Retina (tissue), 1 donor: ENCODE results near the gene GDF11.

Experiments used
- DNase-seq: peaks from one replicate; pipeline ENCODE4 v3.0.0-alpha.2; 2016

Gene GDF11

GRCh38 chr12:55724226-55724939, 18.5 kb upstream of the GDF11 start:
- DNase-seq: no peak

DNA sequence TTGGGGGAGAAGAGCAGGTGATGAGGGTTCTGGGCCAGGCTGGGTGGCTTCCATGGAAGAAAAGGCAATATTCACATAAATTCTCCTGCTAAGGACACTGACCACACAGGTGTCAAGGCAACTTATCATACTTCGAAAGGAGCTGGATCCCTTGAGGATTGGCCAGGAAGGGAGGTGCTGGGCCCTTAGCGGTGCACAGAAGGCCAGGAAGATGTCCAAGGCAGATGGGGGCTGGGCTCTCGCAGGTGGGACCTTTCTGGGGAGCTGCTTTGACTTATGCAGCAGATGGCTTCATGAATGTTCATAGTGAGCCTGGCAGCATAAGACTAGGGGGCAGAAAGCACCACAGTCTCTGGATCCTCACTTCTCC, 18.0 kb upstream of the GDF11 start:
- no peak for DNase-seq

DNA sequence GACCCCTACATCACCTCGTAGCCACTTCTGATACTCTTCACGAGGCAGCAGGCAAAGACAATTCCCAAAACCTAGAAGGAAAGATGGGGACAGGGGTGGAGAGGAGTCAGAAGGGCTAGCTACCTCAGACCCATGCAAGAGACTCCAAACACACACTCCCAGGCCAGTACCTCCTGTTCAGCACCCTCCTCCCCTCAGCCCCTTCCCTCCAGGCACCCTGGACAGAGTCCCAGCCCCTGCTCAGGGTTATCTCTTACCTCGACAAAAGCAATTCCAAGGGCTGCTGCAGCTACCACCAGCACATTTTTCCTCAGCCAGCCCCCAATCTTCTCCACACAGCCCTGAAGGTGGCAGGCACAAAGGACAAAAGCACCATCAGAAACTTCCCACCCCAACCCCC, 17.4 kb upstream of the GDF11 start:
- no peak for DNase-seq

GRCh38 chr12:55726971-55727370, 16.0 kb upstream of the GDF11 start:
- DNase-seq: no peak

DNA sequence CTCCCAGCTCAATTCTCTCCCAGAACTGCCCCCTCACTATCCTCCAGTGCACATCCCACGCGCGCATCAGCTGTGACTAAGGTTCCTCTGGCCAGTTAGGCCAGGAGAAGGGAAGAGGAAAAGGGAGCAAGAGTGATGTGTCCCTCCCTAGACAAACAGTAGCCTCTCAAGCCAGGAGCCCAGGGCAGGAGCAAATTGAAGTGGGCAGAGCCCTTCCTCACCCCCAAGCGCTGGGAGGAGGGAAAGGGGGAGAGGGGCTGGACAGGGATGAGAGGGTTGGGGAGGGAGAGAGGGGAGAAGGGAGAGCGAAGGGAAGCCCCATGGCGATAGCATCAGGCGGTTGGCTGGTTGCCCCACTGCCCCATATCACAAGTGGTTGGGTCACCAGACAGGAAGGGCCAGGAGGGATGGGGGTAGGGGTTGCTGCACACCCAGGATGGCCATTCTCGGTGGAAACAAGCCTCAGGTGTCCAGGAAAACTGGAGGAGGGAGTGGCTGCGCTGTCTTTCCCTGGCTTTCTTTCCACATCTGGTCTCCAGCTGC, 15.2 kb upstream of the GDF11 start:
- DNase-seq: no peak

- peak; percentile 73 for DNase-seq
Observed at GRCh38 chr12:55728186-55728938, 14.6 kb upstream of the GDF11 start.

DNA sequence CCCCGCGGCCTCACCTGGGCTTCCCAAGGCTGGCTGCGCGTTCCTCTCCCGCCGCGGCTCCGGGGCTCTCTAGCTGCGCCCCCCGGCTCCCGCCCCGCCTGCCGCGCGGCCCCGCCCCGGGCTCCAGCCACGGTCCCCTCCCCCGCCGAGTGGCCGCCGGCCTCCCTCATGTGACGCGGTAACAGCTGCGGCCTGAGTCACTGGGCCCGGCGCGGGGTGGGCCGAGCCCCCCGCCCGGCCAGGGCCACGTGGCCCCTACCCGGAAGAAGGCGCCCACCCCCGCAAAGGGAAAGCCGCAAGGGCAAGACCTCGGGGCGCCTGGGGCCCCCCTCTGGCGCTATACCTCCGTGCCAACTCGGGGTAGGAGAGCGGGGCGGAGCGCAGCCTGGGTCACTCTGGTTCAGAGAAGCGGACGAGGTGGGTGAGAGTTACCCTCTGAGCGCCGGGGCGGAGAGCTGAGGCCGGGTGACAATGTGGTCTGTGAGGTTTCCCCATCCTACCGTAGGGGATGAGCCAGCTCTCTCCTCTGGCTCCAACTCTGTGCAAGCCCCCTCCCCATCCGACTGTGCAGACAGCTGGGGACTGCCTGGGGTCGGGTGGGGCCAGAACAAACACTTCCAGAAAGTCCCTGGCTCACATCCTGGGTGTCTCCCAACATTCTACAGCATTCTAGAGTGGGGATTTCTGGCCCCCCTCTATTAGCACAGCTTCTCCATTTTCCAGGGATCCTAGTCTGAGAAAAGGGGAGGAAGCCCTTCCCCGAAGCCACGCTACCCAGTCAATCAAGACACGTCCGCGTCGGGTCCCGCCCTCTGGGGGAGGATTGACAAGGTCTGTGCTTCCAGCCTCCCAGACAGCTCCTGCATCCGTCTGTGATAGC, 13.7 kb upstream of the GDF11 start, which contains the start of gene CD63:
Gene CD63 (minus strand): TSS at position 71 of the 880 bp plus-strand sequence. CDS start 668 bp downstream, outside the sequence.
- peak; percentile 92 for DNase-seq

DNA sequence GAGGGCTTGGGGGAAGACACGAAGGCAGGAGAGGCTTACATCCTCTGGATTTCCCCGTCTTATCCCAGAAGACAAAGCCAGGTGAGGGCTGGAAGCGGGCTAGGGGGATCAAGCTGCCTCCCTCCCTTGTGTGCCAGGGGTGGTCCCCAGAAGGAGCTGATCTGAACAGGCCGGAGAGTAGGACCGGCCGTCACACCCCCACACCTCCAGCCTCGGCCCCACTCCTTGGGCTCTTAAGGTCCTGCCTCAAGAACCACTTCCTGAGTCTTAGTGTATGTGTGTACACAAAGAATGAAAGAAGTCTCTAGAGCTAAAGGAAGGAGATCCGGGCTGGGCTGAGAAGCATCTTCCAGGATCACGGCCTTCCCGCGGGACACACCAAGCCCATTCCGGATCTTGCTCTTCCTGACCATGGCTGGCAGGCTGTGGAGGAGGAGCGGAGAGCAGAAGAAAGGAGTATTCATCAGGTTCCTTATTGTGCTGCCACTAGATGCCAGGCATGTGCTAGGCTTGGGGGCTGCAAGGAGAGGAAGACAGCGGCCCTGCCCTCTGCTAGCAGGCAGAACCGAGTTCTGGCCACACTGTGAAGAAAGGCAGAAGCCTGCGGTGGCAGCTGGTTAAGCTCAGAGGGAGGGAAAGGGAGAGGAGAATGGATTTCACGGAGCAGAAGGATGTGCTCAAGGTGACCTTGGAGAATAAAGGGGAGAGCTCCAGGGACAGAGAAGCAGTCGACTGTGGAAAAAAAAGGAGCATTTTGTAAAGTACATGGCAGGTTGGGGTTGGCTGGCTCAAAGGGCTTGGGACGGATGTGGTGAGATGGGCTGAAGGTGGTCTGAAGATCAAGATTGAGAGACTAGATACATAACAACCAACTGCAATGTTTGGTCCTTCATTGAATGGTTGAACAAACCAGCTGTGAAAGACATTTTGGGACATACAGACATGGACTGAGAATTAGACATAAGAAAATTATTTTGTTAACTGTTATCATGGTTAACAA, 12.8 kb upstream of the GDF11 start:
- DNase-seq: peak; percentile 89

DNA sequence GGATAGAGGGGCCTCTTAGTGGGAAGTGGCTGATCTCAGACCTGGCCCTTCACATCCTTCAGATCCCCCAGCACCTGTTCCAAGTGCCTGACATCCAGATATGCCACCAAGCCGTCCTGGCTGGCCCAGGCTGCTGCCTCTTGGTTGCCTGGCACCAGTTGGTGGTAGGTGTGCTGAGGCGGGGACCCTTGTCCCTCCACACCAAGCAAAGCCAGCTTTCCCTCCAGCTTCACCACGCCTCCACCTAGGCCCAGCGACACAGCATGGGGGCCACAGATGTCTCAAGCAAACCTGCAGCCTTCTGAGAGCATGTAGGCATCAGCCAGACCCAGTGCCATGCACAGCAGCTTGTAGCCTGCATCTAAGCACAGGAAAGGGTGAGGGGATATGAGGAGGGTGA, 10.6 kb upstream of the GDF11 start:
- DNase-seq: no peak

DNA sequence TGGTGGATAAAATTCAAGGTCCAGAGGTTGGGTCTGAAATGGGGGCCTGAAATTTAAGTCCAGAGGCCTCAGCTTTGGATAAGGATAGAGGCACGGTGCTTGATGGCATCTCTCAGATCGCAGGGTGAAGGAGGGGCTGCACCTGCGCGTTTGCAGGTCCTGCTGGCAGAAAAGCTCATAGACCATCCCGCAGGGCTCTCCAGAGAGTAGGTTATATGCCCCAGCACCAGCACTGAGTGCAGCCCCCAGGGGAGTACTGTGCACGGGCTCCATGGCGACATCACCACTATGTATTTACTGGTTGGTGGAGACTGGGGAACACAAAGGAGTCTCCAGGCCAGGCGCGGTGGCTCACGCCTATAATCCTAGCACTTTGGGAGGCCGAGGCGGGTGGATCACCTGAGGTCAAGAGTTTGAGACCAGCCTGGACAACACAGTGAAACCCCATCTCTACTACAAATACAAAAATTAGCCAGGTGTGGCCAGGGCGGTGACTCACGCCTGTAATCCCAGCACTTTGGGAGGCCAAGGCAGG, 9.8 kb upstream of the GDF11 start:
- DNase-seq: no peak

DNA sequence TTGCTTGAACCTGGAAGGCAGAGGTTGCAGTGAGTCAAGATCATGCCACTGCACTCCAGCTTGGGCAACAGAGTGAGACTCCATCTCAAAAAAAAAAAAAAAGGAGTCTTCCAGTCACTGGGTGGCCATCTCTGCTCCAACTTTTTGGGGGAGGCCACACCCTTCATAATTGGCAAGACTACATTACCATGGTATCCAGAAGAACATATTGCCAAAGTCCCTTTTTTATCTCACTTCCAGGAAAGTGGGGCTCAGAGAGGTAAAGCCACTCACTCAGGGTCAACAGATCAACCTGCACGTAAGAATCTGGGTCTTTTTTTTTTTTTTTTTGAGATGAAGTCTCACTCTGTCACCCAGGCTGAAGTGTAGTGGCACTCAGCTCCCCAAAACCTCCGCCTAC, 9.1 kb upstream of the GDF11 start:
- DNase-seq: no peak

DNA sequence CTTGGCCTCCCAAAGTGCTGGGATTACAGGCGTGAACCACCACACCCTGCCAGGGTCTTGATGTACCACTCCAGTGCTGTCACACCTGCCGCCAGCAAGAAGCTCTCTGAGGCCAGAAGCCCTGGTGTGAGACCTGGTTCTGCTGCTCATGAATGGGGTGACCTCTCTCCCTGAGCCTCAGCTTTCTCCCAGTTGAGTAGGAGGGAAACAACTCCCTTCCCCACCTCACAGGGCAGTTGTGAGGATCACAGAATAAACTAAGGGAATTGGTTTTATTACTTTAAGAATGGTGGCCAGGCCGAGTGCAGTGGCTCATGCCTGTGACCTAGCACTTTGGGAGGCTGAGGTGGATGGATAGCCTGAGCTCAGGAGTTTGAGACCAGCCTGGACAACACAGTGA, 8.3 kb upstream of the GDF11 start:
- no peak for DNase-seq

DNA sequence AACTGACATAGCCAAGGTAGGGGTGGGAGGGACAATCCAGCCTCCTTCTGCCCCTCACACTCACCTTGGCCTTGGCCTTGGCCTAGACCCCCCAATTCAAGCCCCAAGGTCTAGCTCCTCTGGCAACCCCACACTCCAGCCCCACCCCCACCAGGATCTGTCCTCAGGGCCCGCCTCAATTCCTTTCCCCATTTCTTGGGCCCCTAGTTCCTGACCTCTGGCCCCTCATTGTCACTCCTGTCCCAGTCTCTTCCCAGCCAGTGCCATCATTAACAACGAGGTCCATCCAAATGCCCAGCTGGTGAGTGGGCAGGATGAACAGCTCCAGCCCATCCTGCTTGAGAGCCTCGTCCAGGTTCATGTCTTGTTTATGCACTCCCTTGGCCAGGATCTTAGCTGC, 6.8 kb upstream of the GDF11 start:
- DNase-seq: no peak

DNA sequence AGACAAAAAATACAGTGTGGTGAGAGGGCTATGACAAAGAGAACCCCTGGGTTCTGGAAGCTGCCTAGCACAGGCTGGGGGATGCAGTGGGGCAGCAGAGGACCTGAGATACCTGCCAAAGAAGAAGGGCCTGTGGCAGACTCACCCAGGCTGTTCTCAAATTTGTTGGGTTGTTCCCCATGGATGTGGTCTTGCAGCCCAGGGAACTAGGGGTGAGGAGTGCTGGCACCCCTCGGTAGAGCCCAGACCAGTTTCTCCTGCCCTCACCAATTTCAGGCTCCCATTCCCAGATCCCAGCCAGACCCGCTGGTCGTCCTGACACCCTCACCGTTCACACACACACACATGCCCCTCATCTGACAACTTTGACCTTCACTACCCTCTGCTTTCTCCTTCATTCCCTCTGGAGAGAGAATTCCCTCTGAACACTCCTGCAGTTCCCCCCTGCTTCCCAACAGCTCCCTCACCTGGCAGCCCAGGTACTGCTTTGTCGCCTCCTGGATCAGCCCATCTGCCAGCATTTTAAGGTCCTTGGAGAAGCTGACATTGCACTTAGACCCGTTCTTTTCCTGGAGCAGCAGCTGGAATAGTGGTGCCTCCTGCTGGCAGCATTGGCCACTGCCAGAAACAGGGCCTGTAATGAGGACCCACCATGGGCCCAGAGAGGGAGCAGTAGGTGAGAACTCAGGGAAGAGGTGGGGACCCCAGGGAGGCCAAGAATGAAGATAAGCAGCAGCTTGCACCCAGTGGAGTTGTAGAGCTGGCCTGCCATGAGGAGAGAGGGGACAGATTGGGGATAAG, 5.9 kb upstream of the GDF11 start:
- peak; percentile 67 for DNase-seq

GRCh38 chr12:55737581-55738122, 5.3 kb upstream of the GDF11 start:
- no peak for DNase-seq

GRCh38 chr12:55738123-55739024, 4.5 kb upstream of the GDF11 start:
- peak; percentile 94 for DNase-seq

GRCh38 chr12:55739025-55739378, 3.9 kb upstream of the GDF11 start:
- DNase-seq: no peak

DNA sequence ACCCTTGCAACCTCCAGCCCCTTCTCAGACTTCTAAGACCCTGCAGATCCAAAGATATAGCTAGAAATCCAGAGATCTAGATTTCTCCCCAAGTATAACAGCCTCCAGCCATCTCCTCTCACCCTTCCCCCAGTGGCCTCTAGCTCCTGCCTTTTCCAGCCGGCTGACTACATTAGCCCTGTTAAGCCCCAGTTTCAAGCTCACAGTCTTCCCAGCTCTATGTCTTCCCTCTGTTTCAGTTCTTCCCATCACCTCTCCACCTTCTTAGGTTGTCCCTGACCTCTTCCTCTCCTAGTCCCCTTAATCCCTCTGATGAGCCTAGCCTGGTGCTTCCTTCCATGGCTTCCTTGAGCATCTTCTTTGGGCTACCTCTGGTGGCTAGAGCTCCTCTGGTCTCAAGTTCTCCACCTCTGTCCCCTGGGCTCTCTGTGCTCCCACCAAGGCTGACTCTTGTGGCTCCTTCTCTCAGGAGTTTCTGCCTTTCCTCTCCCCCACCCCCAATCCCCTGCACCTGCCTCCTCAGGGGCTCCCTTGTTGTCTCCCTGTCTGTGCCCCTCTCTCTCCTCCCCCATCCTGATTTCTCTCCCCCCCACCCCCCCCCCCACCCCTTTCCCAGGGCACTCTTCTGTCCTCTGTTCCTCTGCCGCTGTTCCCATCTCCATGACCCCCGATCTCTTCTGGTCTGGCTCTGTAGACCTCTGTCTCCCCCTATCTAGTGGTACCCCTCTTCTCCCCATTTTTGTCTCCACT, 816 bp upstream of the GDF11 start:
- DNase-seq: peak; percentile 51
